HG03175 (cell line): ENCODE results near the gene FOSB.
"Not testable (repeated sequence)": the region's sequence is repeated elsewhere in the genome, so short reads cannot be mapped to it uniquely, and the experiment has no call there.

Experiments
- ATAC-seq: cut with Tn5 transposase; IDR thresholded peaks from one replicate; pipeline ENCODE4 v1.9.1; 2021; ENCODE audit warnings: mild to moderate bottlenecking, moderate library complexity; ENCODE audit not compliant: unreplicated experiment

The FOSB gene

GRCh38 chr19:45503909-45504308, 36.1 kb downstream of the FOSB start:
- ATAC-seq, result no peak

GRCh38 chr19:45505151-45505995, 37.6 kb downstream of the FOSB start:
- ATAC-seq, result no peak

GRCh38 chr19:45505996-45506245, 38.1 kb downstream of the FOSB start:
- no peak for ATAC-seq

GRCh38 chr19:45506246-45506988, 38.6 kb downstream of the FOSB start:
- peak; percentile 58 for ATAC-seq

- peak; percentile 43 for ATAC-seq
These were observed 39.4 kb downstream of the FOSB start, which contains the start of gene VASP for GRCh38 chr19:45506989-45507871. Gene VASP (plus strand): TSS chr19:45507479. CDS start chr19:45507772, 293 bp downstream.

- ATAC-seq, result no peak
These were observed 40.1 kb downstream of the FOSB start for GRCh38 chr19:45507872-45508416.

- ATAC-seq, result no peak
These were observed 40.6 kb downstream of the FOSB start for GRCh38 chr19:45508417-45508860.

- peak; percentile 28 for ATAC-seq
These were observed 41.3 kb downstream of the FOSB start for GRCh38 chr19:45508861-45509691.

GRCh38 chr19:45509692-45510015, 41.9 kb downstream of the FOSB start:
- no peak for ATAC-seq

GRCh38 chr19:45510352-45510751, 42.6 kb downstream of the FOSB start:
- ATAC-seq, result not testable (repeated sequence)

- ATAC-seq, result no peak
These were observed 43.3 kb downstream of the FOSB start for GRCh38 chr19:45511074-45511473.

GRCh38 chr19:45512881-45513483, 45.2 kb downstream of the FOSB start:
- ATAC-seq, result no peak

GRCh38 chr19:45514376-45515051, 46.7 kb downstream of the FOSB start:
- no peak for ATAC-seq

GRCh38 chr19:45515081-45515624, 47.4 kb downstream of the FOSB start:
- ATAC-seq, result no peak

- no peak for ATAC-seq
These were observed 48.1 kb downstream of the FOSB start for GRCh38 chr19:45515807-45516401.

- ATAC-seq, result no peak
These were observed 49.4 kb downstream of the FOSB start for GRCh38 chr19:45517238-45517637.

GRCh38 chr19:45517641-45518468, 50.1 kb downstream of the FOSB start:
- ATAC-seq, result no peak

- no peak for ATAC-seq
These were observed 50.7 kb downstream of the FOSB start for GRCh38 chr19:45518469-45518826.
